ENCODE results near the gene UVSSA. TPM values are rescaled to one million over a fixed set of nuclear protein-coding genes. Genes with fewer than 3 reads are reported as not detected.

The UVSSA gene
- total and polyA plus RNA-seq, 9 of the 15 experiments (the other 6 are each of a cell fraction or from before 2014, with no cell fraction given) = 0.21 to 14.6 (median 3.3) TPM

DNA sequence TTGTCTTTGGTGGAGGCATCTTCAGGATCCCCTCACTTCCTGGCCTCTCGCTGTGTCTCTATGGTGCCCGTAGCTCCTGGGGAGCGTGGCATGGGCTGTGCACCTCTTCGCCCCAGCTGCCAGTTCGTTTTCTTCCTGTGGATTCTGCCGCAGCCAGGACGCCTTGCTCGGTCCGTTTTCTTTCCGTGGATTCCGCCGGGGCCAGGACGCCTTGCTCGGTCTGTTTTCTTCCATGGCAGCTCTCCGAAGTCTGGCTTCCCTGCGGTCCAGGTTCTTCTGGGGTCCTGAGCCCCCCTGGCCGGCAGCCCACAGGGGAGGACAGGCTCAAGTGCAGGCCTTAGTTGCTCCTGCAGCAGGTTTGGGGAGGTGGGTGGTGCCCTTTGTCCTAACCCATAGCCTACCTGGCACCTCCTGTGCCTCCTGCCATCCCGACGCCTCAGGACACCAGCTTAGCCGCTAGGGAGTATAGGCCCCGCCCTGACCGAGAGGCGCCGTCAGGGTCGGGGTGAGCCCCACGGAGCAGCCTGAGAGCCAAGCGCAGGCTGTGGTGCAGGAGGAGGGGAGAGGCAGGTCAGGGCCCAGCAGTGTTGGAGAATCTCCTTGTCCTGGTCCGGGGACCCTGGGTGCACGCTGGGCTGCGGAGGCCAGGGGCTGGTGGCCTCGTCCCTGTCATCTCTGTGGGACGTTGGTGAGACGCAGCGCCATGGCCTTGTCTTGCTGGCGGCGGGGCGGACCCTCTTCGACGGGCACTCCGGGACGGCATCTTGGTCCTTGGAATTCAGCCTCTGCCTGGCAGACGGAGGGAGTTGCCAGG, 27.1 kb downstream of the UVSSA start (continued):
- TF ChIP-seq PHF8 (IDR thresholded peaks at IDR 0.05; ENCODE audit: borderline replicate concordance, low read length) (no peak), SIN3B (IDR thresholded peaks at IDR 0.05; ENCODE audit: low read depth) (no peak)
- TF ChIP-seq, protein P1, sequence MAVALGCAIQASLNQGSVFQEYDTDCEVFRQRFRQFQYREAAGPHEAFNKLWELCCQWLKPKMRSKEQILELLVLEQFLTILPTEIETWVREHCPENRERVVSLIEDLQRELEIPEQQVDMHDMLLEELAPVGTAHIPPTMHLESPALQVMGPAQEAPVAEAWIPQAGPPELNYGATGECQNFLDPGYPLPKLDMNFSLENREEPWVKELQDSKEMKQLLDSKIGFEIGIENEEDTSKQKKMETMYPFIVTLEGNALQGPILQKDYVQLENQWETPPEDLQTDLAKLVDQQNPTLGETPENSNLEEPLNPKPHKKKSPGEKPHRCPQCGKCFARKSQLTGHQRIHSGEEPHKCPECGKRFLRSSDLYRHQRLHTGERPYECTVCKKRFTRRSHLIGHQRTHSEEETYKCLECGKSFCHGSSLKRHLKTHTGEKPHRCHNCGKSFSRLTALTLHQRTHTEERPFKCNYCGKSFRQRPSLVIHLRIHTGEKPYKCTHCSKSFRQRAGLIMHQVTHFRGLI (CRISPR knock-in tag; IDR thresholded peaks at IDR 0.05) = no peak

DNA sequence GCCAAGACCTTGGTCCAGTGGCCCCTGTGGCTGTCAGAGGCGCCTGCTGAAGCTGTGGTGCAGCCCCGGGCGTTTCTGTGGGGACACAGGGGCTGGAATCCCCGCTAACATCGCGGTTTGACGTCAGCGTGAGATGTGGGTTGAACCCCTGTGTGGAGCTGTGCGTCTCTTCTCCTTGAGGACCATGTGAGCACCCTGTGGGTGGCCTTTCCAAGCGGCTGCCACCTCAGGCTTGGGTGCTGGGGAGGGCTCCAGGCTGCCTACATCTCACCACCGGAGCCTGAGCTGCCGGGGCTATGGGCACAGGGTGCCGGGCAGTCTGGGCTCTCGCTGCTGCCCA, 27.7 kb downstream of the UVSSA start:
- BruUV-seq (replicated peaks) = no TSS peak
- Histone ChIP-seq H3K27ac (ENCODE audit: extremely low read depth, low read depth, low read length) (no peak overlapping the region), H3K4me2 (ENCODE audit: insufficient read depth, low read length) (no peak overlapping the region), H3K9ac (ENCODE audit: insufficient read depth in 1 of 2, low read depth in 2 of 2, low read length in 2 of 2) (no peak overlapping the region), H2AFZ (ENCODE audit: low read depth, low read length) (no peak overlapping the region), H3K4me1 (replicated peaks in 1 of 2; ENCODE audit: control insufficient read depth in 2 of 2, insufficient read depth in 2 of 2, low read length in 2 of 2) (peaks cover 0 to 21% of the 10 kb centered on the region in 2 experiments; a peak in 2 of 5 replicates), H3K9me1 (ENCODE audit: control insufficient read depth, insufficient read depth, low read length) (no peaks in the 10 kb centered on the region), H3K27me3 (ENCODE audit: control insufficient read depth in 2 of 2, insufficient read depth in 2 of 2, low read length in 2 of 2) (no peaks in the 10 kb centered on the region), H3K36me3 (ENCODE audit: control insufficient read depth, insufficient read depth, low read length) (no peaks in the 10 kb centered on the region; the same call in 2 of the 3 replicates), H3K4me3 (no peak overlapping the region), H4K20me1 (replicated peaks; ENCODE audit: control insufficient read depth, insufficient read depth, low read length) (no peaks in the 10 kb centered on the region), H3K79me2 (ENCODE audit: control insufficient read depth, insufficient read depth, low read length) (no peaks in the 10 kb centered on the region), H3K9me3 (replicated peaks; ENCODE audit: control insufficient read depth, insufficient read depth, low read depth, low read length) (no peaks in the 10 kb centered on the region)
- in situ Hi-C loops (cut with MboI) (no loop called here), intact Hi-C loops (cut with micrococcal nuclease) (no loop called here)
- ATAC-seq = no peak
- whole genome bisulfite sequencing (ENCODE audit: insufficient coverage, low coverage, missing lambda C conversion rate) = 65% methylated on average over 7 of the region's 14 CpGs
- TF ChIP-seq ZKSCAN8 (CRISPR knock-in tag; IDR thresholded peaks at IDR 0.05) = no peak
- TF ChIP-seq ZNF239 (CRISPR knock-in tag; IDR thresholded peaks at IDR 0.05) = no peak
- no peak for TF ChIP-seq GATA2 (CRISPR knock-in tag; IDR thresholded peaks at IDR 0.05)
- TF ChIP-seq ZNF165 (CRISPR knock-in tag; IDR thresholded peaks at IDR 0.05; ENCODE audit: borderline replicate concordance) = no peak
- TF ChIP-seq CBFB (CRISPR knock-in tag; IDR thresholded peaks at IDR 0.05) = no peak
- no peak for TF ChIP-seq ZNF780A (CRISPR knock-in tag; IDR thresholded peaks at IDR 0.05)
- TF ChIP-seq ZNF184 (CRISPR knock-in tag; IDR thresholded peaks at IDR 0.05) = no peak
- TF ChIP-seq DIDO1 (tag; IDR thresholded peaks at IDR 0.05; ENCODE audit: low read depth) = no peak
- TF ChIP-seq DPF2 (IDR thresholded peaks at IDR 0.05) = no peak
- TF ChIP-seq GABPA (tag; conservative IDR thresholded peaks at IDR 0.05; ENCODE audit: low read depth) = no peak
- TF ChIP-seq, protein P2, sequence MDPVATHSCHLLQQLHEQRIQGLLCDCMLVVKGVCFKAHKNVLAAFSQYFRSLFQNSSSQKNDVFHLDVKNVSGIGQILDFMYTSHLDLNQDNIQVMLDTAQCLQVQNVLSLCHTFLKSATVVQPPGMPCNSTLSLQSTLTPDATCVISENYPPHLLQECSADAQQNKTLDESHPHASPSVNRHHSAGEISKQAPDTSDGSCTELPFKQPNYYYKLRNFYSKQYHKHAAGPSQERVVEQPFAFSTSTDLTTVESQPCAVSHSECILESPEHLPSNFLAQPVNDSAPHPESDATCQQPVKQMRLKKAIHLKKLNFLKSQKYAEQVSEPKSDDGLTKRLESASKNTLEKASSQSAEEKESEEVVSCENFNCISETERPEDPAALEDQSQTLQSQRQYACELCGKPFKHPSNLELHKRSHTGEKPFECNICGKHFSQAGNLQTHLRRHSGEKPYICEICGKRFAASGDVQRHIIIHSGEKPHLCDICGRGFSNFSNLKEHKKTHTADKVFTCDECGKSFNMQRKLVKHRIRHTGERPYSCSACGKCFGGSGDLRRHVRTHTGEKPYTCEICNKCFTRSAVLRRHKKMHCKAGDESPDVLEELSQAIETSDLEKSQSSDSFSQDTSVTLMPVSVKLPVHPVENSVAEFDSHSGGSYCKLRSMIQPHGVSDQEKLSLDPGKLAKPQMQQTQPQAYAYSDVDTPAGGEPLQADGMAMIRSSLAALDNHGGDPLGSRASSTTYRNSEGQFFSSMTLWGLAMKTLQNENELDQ (CRISPR knock-in tag; IDR thresholded peaks at IDR 0.05; ENCODE audit: borderline replicate concordance) = no peak
- no peak for TF ChIP-seq ZNF174 (CRISPR knock-in tag; IDR thresholded peaks at IDR 0.05)
- TF ChIP-seq FOS (IDR thresholded peaks at IDR 0.05; ENCODE audit: extremely low read depth, insufficient read length) = no peak
- no peak for TF ChIP-seq PRPF4 (IDR thresholded peaks at IDR 0.05; ENCODE audit: insufficient read depth, low read depth, low read length, poor library complexity, severe bottlenecking)
- no peak for TF ChIP-seq ZNF445 (CRISPR knock-in tag; IDR thresholded peaks at IDR 0.05; ENCODE audit: low read depth)
- no peak for DNase-seq (ENCODE audit: extremely low read depth in 1 of 4, low spot score in 3 of 4)
- ChIA-PET POLR2A (no interaction called here), CTCF (ENCODE audit: low intra/inter-chr PET ratio) (no interaction called here)
- FAIRE-seq = no peak

All from K562 (cell line).